ENCODE data around the gene GDPD5.

Gene GDPD5

DNA sequence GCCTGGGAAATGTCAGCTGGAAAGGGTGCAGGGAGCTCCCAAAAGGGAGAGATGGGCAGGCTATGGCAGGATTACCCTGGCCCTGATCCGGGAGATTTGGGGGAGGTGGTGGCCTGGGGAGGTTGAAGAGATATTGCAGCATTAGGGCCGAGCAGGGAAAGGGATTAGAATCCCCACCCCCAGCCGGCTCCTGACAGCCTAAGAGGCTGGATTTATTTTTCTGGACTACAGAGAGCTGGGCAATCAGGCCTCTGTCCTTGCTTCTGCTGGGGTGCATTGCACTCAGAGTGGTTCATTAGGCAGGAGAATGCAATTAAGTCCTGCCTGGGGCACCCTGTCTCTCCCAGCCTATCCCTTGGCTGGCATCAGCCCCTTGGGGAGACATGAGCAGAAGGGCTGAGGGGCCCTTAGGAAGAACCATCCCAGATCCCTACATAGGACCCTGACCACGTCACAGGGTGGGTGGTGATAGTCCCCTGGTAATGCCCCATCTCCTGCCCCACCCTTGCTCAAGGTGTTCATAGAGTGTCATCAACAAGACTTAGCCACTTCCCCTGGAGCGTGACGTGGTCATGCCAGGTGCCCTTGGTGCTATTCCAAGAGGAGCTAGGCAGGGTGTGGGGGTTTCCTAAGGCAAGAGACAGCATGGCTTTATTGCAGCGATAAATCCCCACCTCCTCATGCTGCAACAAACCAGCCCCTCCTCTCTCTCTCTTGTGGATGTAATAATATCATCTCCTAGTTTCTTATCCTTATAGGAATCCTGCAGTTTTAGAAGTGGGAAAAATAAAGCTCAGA, 54.4 kb downstream of the GDPD5 start:
- ATAC-seq = no peak

DNA sequence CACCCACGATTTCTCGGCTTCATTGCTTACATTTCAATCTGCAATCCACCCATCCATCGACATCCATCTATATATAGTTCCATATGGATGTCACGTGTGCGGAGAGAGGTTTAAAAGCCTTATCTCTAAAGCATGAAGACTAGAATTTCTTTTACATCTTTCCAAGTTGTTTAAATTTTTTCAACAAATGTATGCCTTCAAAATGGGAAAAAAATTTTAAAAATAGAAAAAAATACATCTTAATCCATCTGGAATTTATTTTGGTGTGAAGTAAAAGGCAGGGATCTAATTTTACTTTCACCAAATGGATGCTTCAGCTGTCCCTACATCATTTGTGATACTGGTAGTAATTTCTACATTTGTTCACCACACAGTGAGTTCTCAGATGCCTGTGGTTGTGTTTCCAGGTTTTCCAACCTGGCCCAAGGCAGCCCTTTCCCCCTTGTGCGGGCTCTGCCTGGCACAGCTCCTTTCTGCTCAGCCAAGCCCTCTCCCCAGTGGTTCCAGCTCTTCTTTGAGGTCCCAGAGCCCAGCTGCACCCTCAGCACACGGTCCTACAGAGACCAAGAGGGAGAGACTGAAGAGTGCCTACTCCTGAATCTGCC, 55.2 kb downstream of the GDPD5 start:
- ATAC-seq = no peak

DNA sequence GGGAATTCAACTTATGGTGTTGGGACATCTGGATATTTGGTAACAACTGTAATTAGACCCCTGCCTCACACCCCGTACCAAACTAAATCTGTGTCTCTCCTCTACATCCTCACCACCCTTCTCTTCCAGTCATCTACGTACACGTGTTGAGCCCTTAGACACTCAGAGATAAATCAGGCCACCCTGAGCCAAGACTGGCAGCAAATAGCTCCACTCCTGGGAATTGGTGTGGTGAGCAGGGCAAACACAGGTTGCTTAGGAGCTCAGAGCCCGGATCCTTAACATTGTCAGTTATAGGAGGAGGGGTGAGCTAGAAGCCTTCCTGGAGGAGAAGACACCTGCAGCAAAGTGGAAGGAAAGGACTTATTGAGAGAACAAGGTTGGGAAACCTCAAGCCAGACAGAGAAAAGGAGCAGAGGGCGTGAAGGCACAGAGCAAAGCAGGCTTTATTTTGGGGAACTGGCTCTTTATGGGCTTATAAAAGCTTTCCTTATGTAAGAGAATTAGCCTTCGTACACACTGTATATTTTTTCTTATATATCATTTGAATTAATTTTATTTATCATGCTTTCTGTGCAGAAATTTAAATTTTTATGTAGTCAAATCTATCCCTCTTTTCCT, 55.8 kb downstream of the GDPD5 start:
- ATAC-seq = no peak

DNA sequence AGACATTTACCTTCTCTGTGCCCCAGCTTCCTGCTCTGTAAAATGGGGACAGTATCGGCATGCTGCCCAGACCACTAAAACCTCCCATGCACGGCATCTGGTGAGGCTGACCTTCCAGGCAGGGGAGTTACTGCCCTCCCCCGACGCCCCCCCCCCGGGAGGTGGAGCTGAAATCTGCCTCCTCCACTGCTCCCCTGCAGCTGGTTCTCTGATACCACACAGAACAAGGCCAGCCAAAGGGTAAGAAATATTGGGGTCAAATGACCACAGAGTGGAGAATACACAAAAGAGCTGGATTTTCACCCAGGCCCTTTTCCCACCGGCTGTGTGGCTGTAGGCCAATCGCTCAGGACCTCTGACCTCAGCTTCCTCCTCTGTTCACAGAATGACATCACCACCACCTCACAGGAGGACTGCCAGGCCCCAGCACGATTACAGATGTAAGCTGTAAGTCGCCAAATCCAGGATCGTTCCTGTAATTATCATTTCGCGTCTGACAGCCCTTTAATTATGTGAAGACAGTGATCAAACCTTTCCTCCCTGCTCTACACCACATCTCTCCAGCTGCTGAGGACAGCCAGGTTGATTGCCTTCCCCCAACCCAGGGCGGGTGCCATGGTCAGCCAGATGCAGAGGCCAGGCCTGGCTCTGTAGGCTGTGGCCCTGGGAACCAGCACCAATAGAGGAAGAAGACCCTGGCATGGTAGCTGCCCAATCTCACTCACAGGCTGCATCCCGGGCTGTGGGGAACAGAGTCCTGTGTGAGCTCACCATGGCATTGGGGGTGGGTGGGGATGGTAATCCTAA, 57.0 kb downstream of the GDPD5 start:
- no peak for ATAC-seq

DNA sequence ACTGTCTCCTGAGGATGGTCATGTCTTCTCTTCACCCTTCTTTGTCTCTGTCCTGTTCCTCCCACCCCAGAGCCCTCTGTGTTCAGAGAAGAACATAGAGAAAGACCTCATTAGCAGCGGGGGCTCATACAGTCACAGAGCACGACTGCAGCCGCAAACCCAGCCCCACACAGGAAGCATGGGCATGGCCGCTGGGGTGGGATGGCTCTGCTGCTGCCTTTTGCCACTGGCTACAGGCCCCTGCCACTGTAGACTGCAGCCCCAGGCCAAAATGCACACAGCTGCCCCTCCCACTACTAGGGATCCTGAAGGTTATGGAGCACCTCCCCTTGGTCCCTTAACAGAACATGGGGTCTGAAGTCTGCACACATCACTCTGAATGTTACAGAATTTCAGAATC, 57.9 kb downstream of the GDPD5 start:
- ATAC-seq = no peak

DNA sequence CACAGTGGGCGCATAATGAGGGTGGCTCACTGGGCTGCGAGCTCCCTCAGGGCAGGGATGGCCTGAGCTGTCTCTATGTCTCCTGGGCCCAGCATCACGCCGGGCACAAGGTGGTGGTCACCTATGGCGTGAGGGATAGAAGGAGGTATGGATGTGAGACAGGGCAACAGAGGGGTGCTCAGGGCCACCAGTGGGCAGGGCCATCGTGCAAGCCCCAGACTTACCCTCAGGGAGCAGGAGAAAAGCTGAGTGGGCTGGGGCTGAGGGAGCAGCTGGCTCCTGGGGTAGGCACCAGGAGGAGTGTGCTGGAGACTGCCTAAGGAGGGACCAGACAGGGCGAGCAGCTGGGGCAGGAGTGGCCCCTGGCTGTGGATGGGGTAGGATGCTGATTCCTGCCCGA, 58.4 kb downstream of the GDPD5 start:
- no peak for ATAC-seq

DNA sequence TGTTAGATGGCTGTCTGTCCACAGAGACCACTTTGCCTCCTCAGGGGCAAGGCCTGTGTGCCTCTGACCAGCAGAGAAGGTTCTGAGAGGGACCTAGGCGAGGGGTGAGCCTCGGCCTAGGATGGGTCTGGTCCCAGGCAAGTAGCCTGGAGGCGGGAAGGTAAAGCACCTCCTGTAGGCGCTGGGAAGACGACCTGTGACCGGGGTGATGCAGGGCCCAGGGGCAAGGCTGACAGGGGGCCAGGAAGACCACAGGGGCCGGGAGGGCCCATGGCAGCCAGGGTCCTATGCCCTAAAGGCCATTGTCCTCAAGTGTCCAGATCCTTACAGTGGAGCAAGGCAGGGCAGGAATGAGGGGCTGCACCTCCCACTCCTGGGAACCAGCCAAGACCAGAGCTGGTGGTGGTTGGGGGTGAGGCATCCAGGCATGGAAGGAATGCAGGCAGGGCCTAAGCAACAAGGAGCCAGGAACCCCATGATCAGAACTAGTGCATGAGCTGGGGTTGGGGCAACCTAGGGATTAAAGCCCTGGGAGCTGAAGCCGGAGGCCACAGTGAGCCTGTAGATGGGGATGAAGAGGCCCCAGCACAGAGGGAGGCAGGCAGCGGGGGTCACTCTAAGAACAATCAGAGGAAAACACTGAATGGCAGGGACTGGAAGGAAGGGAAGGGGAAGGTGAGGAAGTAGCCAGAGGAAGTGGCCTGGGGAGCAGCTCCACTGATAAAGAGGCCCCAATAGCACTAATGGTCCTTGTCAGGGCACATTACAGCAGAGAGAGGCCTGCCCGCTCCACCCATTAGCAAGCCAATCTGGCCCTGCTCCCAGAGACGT, 59.8 kb downstream of the GDPD5 start:
- ATAC-seq = no peak

DNA sequence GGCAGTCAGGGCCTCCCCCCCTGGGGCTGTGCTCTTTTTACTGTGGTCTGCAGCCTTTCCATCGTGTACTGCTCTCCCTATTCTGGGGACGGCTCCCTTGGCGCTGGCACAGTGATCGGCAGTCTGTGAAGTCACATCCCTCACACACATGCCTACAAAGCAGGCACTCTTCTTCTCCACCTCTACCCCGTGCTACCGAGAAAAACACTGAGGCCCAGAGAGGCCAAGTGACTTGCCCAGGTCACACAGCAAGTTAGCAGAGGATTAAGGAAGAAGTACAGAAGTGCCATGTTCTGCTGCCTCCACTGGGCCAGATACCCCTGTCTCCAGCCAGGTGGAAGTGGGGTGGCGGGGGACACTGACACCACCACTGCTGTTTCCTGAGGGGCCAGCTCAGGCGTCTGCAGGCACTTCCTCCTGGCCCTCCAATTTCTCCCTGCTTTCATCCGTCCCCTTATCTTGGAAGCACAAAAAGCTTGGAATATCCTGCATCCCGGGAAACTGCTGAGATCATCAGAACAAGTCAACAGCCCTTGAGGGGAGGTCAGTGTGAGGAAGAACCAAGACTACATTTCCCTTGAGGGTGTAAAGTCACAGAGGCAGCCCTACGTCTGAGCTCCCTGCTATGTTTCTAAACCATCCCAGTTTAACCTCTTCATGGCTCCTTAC, 62.5 kb downstream of the GDPD5 start:
- no peak for ATAC-seq

DNA sequence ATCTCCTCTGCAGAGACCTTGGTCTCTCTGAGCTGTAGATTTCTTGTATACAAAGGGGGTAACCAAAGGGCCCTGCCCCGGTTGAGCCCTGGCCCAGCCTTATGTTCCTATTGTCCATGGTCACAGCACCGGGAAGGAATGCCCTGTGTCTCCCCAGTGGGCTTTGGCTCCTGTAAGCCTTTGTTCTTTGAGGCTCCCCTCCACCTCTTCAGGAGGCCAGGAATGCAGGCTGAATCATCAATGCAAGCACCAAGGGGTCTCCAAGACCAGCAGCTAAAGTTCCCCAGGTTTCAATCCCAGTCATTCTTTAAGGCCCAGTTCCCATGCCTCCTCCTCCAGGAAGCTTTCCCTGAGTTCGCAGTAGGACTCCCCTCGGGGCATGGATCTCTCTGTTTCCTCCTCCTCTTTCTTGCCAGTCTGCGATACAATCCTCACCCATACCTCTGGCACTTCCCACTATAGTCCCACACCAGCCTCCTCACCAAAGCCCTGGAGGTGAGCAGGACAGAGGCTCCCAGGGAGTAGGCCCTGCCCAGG, 63.6 kb downstream of the GDPD5 start:
- no peak for ATAC-seq

DNA sequence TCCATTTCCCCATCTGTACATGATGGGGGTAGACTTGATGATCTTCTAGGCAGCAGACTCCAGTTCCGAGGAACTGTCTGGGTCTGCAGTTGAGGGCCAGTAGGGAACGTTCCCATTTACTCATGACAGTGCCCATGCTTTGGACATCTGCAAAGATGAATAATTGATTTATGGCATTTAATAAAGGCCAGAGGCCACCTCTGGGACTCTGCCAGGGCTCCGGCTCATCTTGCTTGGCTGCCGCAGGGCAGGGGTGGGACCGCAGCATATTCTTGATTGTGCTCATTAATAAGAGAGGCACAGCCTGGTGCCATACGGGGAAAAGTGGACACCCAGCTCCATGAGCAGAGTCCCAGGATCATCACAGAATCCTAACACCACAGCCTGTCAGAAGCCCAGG, 64.6 kb downstream of the GDPD5 start:
- ATAC-seq = no peak

DNA sequence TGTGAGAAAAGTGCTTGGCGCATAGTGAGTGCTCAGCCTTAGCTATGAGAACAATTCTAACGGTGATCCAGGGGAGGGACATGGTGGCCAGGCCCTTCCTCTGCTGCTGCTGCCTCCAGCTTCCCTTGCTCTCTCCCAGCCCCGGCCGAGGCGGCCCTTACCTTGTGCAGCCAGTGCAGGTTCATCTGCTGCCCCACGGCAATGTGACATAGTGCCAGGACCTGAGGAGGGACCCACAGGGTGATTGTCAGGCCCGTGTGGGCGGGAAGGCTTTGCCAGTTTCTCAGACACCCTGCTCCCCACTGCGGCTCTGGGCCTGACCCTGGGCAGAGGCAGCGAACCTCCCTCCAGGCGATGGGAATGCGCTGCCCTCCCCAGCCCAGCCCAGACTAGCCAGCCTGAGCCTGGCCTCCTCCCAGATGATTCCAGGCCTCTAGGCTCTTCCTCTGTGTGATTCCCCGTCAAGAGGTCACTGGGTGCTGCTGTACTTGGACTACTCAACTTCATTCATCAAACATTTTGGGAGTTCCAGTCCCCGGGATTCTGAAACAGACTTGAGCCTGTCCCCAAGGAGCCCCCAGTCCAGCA, 69.1 kb downstream of the GDPD5 start:
- ATAC-seq = no peak

DNA sequence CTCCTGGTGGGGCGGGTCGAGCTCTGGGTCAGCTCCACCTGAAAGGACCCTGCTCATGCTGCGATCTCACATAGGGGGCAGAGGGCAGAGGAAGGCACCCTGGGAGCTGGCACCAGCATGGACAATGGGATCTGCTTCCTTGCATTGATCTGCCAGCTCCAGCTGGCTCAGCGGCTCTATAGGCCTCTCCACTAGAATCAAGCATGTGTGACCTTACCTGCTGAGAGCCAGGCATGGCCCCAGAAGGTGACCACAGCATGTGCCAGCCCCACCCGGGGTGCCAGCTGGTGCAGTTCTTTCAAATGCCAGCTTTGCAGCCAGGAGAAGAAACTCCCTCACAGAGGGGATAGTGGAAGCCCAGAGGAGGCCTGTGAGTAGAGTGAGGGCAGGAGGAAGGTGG, 70.8 kb downstream of the GDPD5 start:
- no peak for ATAC-seq

DNA sequence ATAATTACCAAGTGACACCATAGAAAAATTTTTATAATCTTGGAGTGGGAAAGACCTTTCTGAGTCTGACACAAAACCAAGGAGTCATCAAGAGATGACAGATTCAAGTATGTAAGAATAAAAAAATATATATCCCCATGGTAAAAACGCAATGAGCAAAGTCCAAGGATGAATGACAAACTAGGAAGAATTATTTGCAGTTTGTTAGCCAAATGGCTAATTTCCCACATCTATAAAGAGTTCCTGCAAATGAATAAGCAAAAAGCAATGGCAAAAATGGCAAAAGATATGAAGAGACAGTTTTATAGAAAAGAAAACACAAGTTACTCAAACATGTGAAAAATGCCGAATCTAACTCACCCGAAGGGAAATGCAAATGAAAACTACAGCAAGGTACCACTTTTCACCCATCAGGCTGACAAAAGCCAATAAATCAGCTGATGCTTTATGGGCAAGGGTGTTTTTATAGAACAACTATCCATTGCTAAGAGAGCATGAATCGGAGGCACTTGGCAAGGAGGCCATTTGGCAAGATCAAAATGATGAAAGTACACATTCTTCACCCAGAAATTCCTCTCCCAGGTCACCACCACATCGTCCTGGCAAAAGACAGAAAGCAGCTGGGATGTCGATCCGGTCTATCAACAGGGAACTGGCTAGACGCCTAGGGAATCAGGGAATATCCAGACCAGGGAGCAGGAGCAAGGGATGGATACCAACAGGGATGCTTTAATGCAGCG, 71.7 kb downstream of the GDPD5 start:
- ATAC-seq = no peak

DNA sequence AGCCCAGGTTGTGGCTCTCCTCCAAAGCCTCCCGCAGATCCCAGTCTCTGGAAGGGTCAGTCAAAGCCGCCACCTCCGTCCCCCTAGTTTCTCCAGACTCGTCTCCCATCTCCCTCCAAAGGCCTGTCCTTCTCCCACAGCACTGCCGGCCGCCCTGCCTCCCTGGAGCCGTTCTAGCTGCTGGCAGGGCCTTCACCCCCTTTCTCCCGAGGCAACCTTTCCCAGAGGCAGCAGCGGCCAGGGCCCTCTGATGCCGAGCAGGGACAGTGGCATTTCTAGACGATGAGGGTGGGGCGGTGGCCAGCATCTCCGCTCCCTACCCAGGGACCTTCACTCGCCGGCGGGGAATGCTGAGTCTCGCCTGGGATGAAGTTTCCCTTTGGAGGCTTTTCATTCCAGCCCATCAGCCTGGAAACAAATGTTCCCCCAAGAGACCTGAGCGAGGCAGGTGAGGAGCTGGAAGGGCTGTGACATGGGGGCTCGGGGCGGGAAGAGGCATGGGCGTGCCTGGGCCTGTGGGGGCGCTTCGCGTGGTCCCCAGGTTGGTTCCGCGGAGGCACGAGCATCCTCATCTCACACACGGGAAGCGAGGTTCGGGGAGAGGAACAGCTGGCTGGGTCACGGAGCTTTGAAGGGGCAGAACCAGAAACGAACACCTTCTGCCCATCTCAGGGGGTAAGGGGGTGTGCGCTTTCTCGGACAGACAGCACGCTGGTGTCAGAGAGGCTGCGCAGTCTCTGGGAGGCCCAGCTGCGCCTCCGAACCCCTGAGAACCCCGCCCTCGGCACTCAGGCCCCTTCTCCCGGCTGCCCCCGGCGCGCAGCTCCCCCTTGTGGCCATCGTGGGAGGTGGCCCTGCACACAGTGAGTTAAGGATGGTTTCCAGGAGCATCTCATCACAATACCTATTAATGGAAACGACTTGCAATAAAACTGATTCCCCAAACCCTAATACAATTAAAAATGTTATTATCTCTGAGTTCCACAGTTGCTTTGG, 74.6 kb downstream of the GDPD5 start:
- peak in 1 of 2 donors; percentile 27 for ATAC-seq

DNA sequence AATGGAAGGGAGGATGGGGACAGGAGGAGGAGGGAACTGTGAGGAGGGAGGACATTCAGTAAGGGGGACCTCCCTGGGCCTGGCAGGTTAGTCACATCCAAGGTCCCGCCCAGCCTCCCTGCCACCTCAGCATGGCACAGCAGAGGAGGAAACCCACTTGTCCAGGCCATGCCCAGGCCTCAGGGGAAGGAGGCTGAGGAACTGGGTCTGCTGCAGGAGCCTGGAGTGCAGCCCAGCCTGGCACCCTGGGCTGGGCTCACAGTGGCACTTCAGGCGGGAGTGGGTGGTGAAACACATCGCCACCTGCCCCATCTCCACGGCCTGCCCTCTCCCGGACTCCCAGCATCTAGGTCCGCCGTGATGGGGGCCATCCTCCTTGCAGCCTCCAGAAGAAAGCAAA, 75.5 kb downstream of the GDPD5 start:
- no peak for ATAC-seq

DNA sequence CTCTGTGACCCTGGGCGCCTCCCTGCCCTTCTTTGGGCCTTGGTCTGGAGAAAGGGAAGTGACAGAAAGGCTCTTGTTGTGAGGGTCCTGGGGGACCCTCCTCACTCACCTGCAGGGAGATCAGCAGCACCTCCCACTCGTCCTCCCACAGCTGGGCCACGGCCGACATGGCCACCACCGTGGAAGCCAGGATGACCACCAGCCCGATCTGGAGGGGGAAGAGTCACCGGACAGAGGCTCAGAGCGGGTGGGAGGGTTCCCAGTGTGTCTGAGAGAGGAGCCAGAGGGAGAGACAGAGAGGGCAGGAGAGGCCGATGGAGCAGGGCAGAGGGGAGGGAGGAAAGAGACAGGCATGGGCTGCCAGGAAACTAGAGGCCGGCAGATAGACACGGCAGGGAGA, 76.0 kb downstream of the GDPD5 start:
- ATAC-seq = no peak

DNA sequence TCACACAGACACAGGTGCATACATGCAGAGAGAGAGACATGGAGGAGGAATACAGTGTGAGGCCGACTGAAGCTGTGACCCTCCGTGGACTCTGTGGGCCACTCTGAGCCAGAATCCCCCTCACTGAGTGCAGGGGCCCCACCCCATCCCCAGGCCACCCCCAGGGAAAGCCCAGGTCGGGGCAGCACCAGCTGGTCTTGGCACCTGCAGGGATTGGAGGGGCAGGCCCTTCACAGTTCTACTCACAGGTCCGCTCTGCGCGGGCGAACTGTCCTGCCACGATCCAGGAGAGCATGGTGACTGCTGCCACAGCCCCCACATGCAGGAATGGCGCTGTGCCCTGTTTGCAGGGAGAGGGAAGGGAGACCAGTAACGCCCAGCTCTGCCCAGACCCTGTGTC, 76.5 kb downstream of the GDPD5 start:
- ATAC-seq = no peak

DNA sequence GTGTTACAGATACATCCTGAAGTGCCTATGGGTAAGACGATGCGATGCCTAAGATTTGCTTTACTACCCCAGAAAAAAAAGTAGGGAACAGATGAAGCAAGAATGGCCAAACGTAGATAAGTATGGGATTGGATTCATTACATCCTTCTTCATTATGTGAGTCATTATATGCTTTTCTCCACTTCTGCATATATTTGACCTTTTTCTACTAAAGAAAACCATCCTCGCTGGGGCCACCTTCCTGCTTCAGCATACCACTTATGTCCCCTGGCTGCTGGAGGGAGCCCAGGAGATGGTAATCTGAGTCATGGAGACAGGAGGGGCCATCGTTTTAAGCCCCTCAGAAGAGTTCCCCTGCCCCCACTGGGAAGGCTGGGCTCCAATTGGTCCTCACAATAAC, 78.3 kb downstream of the GDPD5 start:
- no peak for ATAC-seq

DNA sequence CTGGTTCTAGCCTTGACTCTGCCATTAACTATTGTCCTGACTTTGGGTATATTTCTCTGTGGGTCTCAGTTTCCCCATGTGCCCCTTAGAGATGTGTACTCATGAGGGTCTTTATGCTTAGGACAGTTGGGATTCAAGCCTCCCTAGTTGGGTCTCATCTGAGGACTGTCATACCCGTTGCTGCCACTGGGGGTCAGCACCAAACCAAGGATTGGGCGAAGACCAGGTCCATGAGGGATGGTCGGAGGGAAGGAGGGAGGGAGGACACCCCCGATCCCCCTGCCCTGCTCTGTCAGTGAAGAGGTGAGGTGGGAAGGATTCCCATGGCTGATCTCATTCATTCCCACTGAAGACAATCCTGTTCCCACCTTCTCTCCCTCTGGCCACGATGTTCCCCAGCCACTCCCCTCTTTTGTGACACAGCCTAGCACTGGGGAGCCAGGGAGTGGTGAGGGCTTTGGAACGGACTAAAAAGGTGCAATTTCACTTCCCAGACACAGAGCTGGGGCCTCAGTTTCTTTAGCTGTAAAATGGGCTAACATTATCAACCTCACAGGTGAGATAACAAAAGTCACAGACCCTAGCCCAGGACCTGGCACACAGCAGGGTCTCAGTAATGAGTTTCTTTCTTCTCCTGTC, 80.3 kb downstream of the GDPD5 start:
- peak; percentile 74 to 83 for ATAC-seq
